HepG2 (cell line): ENCODE data around the gene KCTD5. TPM values are rescaled to one million over a fixed set of nuclear protein-coding genes. Genes with fewer than 3 reads are reported as not detected.

Source experiments
- CREBL2 ChIP-seq: sonication (generic); formaldehyde crosslinking; IDR thresholded peaks from 2 replicates; pipeline ENCODE4 v1.8.1; 2023; ENCODE audit warnings: missing genetic modification reagents, mild to moderate bottlenecking, borderline replicate concordance
- EP300 ChIP-seq, 3 experiments: sonication (generic) in 1 of 3; formaldehyde crosslinking in 1 of 3; IDR thresholded peaks; 2 replicates each; pipeline versions ENCODE4 v1.5.1 to v1.6.1; 2011 to 2020; ENCODE audit warnings: low read depth in 2 of 3, low read length in 2 of 3, borderline replicate concordance in 1 of 3, improper control_type of control experiment in 1 of 3, mild to moderate bottlenecking in 1 of 3, missing genetic modification reagents in 1 of 3, moderate library complexity in 1 of 3
- HCFC1 ChIP-seq: fragments of 150-350 bp; IDR thresholded peaks from 2 replicates; pipeline ENCODE4 v1.6.1; 2014; ENCODE audit warnings: low read depth, low read length
- HMG20B ChIP-seq: conservative IDR thresholded peaks from 2 replicates; pipeline ENCODE4 v1.6.1; 2016; ENCODE audit warnings: missing genetic modification reagents, missing compliant biosample characterization
- HMGA1 ChIP-seq: sonication (generic); formaldehyde crosslinking; conservative IDR thresholded peaks from 2 replicates; pipeline ENCODE4 v1.4.0; 2020; ENCODE audit warnings: missing genetic modification reagents
- HOXA3 ChIP-seq: sonication (generic); formaldehyde crosslinking; IDR thresholded peaks from 2 replicates; pipeline ENCODE4 v1.5.0; 2020; ENCODE audit warnings: missing genetic modification reagents
- HOXA9 ChIP-seq: sonication (generic); formaldehyde crosslinking; IDR thresholded peaks from 2 replicates; pipeline ENCODE4 v1.8.1; 2022; ENCODE audit warnings: missing genetic modification reagents, mild to moderate bottlenecking, moderate library complexity, borderline replicate concordance
- JUN ChIP-seq: sonication (generic); formaldehyde crosslinking; IDR thresholded peaks from 2 replicates; pipeline ENCODE4 v1.4.0; 2020; ENCODE audit warnings: mild to moderate bottlenecking, missing genetic modification reagents
- KLF13 ChIP-seq: sonication (generic); formaldehyde crosslinking; IDR thresholded peaks from 2 replicates; pipeline ENCODE4 v1.4.0; 2020; ENCODE audit warnings: mild to moderate bottlenecking, missing genetic modification reagents
- KLF9 ChIP-seq: IDR thresholded peaks from 2 replicates; pipeline ENCODE4 v1.6.1; 2016; ENCODE audit warnings: low read depth
- MTF1 ChIP-seq: sonication (generic); formaldehyde crosslinking; IDR thresholded peaks from 2 replicates; pipeline ENCODE4 v1.5.0; 2020; ENCODE audit warnings: missing genetic modification reagents
- NCOA2 ChIP-seq: sonication (generic); formaldehyde crosslinking; IDR thresholded peaks from 2 replicates; pipeline ENCODE4 v1.8.0; 2022; ENCODE audit warnings: inconsistent platforms
- PHF20 ChIP-seq: sonication (generic); formaldehyde crosslinking; IDR thresholded peaks from 2 replicates; pipeline ENCODE4 v1.5.0; 2020; ENCODE audit warnings: mild to moderate bottlenecking, missing genetic modification reagents
- SIX1 ChIP-seq: sonication (generic); formaldehyde crosslinking; IDR thresholded peaks from 2 replicates; pipeline ENCODE4 v1.4.0; 2020; ENCODE audit warnings: missing genetic modification reagents, borderline replicate concordance
- SNAPC2 ChIP-seq: sonication (generic); formaldehyde crosslinking; IDR thresholded peaks from 2 replicates; pipeline ENCODE4 v1.8.1; 2022; ENCODE audit warnings: mild to moderate bottlenecking, missing genetic modification reagents
- TAF15 ChIP-seq: fragments of 200-400 bp; formaldehyde crosslinking; IDR thresholded peaks from one replicate; pipeline ENCODE4 v1.6.1; 2018; ENCODE audit warnings: mild to moderate bottlenecking, low read depth, low read length; ENCODE audit not compliant: poor library complexity, severe bottlenecking
- TFDP1 ChIP-seq: IDR thresholded peaks from 2 replicates; pipeline ENCODE4 v1.6.1; 2016; ENCODE audit warnings: missing compliant biosample characterization, missing genetic modification reagents, borderline replicate concordance
- U2AF2 ChIP-seq: fragments of 200-400 bp; formaldehyde crosslinking; IDR thresholded peaks from 2 replicates; pipeline ENCODE4 v1.6.1; 2017; ENCODE audit warnings: low read depth, mild to moderate bottlenecking, low read length
- ZHX2 ChIP-seq, 2 experiments: sonication (generic) in 1 of 2; formaldehyde crosslinking in 1 of 2; IDR thresholded peaks; 2 replicates each; pipeline versions ENCODE4 v1.6.1 to v1.9.0; 2014 to 2022; ENCODE audit warnings: antibody characterized with exemption in 1 of 2, borderline replicate concordance in 1 of 2, inconsistent platforms in 1 of 2, low read depth in 1 of 2, missing genetic modification reagents in 1 of 2
- ZNF260 ChIP-seq: sonication (generic); formaldehyde crosslinking; IDR thresholded peaks from 2 replicates; pipeline ENCODE4 v1.4.0; 2020; ENCODE audit warnings: missing genetic modification reagents, low read depth, mild to moderate bottlenecking, borderline replicate concordance
- ZNF580 ChIP-seq: IDR thresholded peaks from 2 replicates; pipeline ENCODE4 v1.6.1; 2016; ENCODE audit warnings: low read depth, borderline replicate concordance
- ZNF678 ChIP-seq: sonication (generic); formaldehyde crosslinking; IDR thresholded peaks from 2 replicates; pipeline ENCODE4 v1.4.0; 2020; ENCODE audit warnings: mild to moderate bottlenecking, missing genetic modification reagents
- ZNF749 ChIP-seq: sonication (generic); formaldehyde crosslinking; IDR thresholded peaks from 2 replicates; pipeline ENCODE4 v1.8.0; 2022; ENCODE audit warnings: mild to moderate bottlenecking, missing genetic modification reagents, moderate library complexity, borderline replicate concordance
- ZNF776 ChIP-seq: sonication (generic); formaldehyde crosslinking; IDR thresholded peaks from 2 replicates; pipeline ENCODE4 v1.4.0; 2020; ENCODE audit warnings: mild to moderate bottlenecking, missing genetic modification reagents
- polyA plus RNA-seq, 8 experiments: library from polyadenylated mRNA; depleted of rRNA in 3 of 8; stranded (reverse) in 7 of 8; unstranded in 1 of 8; fragments of >200 nt; fragmentation: Illumina TruSeq in 4 of 8; extraction: Trizol in 4 of 8; gene quantifications; 2 replicates each; pipeline versions ENCODE4 v1.2.1 to v1.2.3, GENCODE V29; 2011 to 2016; ENCODE audit warnings: low read depth in 4 of 8, missing spikeins in 1 of 8, mixed read lengths in 1 of 8; ENCODE audit not compliant: insufficient read depth in 1 of 8
- total RNA-seq, 5 experiments: library from RNA; depleted of rRNA; stranded (reverse); fragments of >200 nt; fragmentation: Illumina TruSeq; extraction: Trizol; gene quantifications; 2 replicates each; pipeline ENCODE4 v1.2.3, GENCODE V29; 2016; ENCODE audit warnings: low read depth in 1 of 5

KCTD5 gene
- total and polyA plus RNA-seq, 2 of the 13 experiments (the other 11 are each of a cell fraction or from before 2014, with no cell fraction given): 25.4 to 29.8 TPM

- TF ChIP-seq ZNF776 (no peak), PHF20 (CRISPR knock-in tag) (no peak), ZHX2 (IDR thresholded peaks at IDR 0.05; ENCODE audit: low read depth) (no peak), ZHX2 (CRISPR knock-in tag; IDR thresholded peaks at IDR 0.05; ENCODE audit: borderline replicate concordance) (no peak), ZNF749 (CRISPR knock-in tag) (no peak), ZNF580 (CRISPR knock-in tag) (no peak), KLF13 (CRISPR knock-in tag) (no peak), NCOA2 (CRISPR knock-in tag) (no peak), KLF9 (CRISPR knock-in tag) (peak; percentile 34; the same call in 1 of the 2 replicates), U2AF2 (no peak), ZNF260 (CRISPR knock-in tag) (no peak), CREBL2 (no peak), MTF1 (CRISPR knock-in tag) (0 out of 2 replicates have a peak, but pooled peaks have one; percentile 7), SIX1 (CRISPR knock-in tag) (no peak), EP300 (IDR thresholded peaks at IDR 0.05; ENCODE audit: low read depth in 2 of 2, low read length in 2 of 2) (no peak), EP300 (CRISPR knock-in tag; IDR thresholded peaks at IDR 0.05; ENCODE audit: borderline replicate concordance) (no peak), HMGA1 (CRISPR knock-in tag) (no peak), HCFC1 (no peak), ZNF678 (no peak), HMG20B (CRISPR knock-in tag) (no peak), JUN (CRISPR knock-in tag) (no peak), HOXA9 (CRISPR knock-in tag) (no peak), TAF15 (no peak), SNAPC2 (no peak), TFDP1 (CRISPR knock-in tag) (no peak), HOXA3 (no peak)
These were observed 69.3 kb downstream of the KCTD5 start (continued) for GRCh38 chr16:2751577-2752034.
